K562 (cell line): ENCODE results near the gene ATG13. TPM values are rescaled to one million over a fixed set of nuclear protein-coding genes. Genes with fewer than 3 reads are reported as not detected.

Source experiments
- ATAC-seq: fragments of 200-7000 bp; cut with Tn5 transposase; 3 replicates; pipeline ENCODE4 v1.9.1; 2020; ENCODE audit warnings: moderate library complexity
- BruUV-seq: library from RNA; stranded (reverse); fragments of 400-500 nt; replicated peaks from 2 replicates; lab custom pipeline; 2021; lab: Mats Ljungman, UMichigan
- CTCF ChIA-PET: fragments of 300-600 bp; formaldehyde crosslinking; extraction: SDS; loops from one replicate; lab custom pipeline; 2021; ENCODE audit warnings: low intra/inter-chr PET ratio; lab: Yijun Ruan, JAX
- POLR2A ChIA-PET: fragments of 300-600, 350-650 bp; sonication (Branson Sonifier 250); formaldehyde crosslinking; extraction: SDS; loops from one replicate; lab custom pipeline; 2021; ENCODE audit warnings: antibody characterized with exemption, inconsistent platforms; lab: Yijun Ruan, JAX
- DNase-seq, 4 experiments: peaks; one replicate each; pipeline versions ENCODE4 v3.0.0 to v3.0.0-alpha.2; 2011 to 2018; ENCODE audit warnings: low spot score in 3 of 4, mixed read lengths in 3 of 4; ENCODE audit errors: extremely low read depth in 1 of 4
- FAIRE-seq: peaks from 2 replicates; lab custom pipeline; 2011; peaks lifted over from hg19 to GRCh38; lab: Jason Lieb, UNC
- H2AFZ ChIP-seq: 2 replicates; pipeline ENCODE4 v1.6.0; 2011; ENCODE audit warnings: low read depth, low read length, control low read depth, inconsistent platforms
- H3K27ac ChIP-seq: fragments of 200-600 bp; 3 replicates; pipeline ENCODE4 v1.8.0; 2011; ENCODE audit warnings: low read depth, mild to moderate bottlenecking, control low read depth, inconsistent platforms, low read length, moderate library complexity, mixed read lengths; ENCODE audit errors: extremely low read depth
- H3K27me3 ChIP-seq, 2 experiments: fragments of 300-600 bp in 1 of 2; 2 replicates in 1 of 2; 3 replicates in 1 of 2; pipeline versions ENCODE4 v1.6.0 to v1.8.0; 2011; ENCODE audit warnings: inconsistent platforms in 2 of 2, low read length in 2 of 2, mild to moderate bottlenecking in 1 of 2, mixed read lengths in 1 of 2, moderate library complexity in 1 of 2; ENCODE audit not compliant: control insufficient read depth in 2 of 2, insufficient read depth in 2 of 2
- H3K36me3 ChIP-seq: fragments of 300-600 bp; 3 replicates; pipeline ENCODE4 v1.8.0; 2011; ENCODE audit warnings: mild to moderate bottlenecking, low read length, inconsistent platforms; ENCODE audit not compliant: control insufficient read depth, insufficient read depth
- H3K4me1 ChIP-seq, 2 experiments: fragments of 200-600 bp in 1 of 2; replicated peaks in 1 of 2; 2 replicates in 1 of 2; 3 replicates in 1 of 2; pipeline versions ENCODE4 v1.5.1 to v1.8.0; 2011; ENCODE audit warnings: inconsistent platforms in 2 of 2, low read length in 2 of 2, mild to moderate bottlenecking in 1 of 2, mixed read lengths in 1 of 2, moderate library complexity in 1 of 2; ENCODE audit not compliant: control insufficient read depth in 2 of 2, insufficient read depth in 2 of 2
- H3K4me2 ChIP-seq: 2 replicates; pipeline ENCODE4 v1.6.1; 2011; ENCODE audit warnings: low read length, control low read depth, inconsistent platforms, mixed read lengths; ENCODE audit not compliant: insufficient read depth
- H3K4me3 ChIP-seq: fragments of 200-600 bp; sonication (generic), shearing (Covaris generic); 2 replicates; pipeline ENCODE4 v1.5.1; 2016; ENCODE audit warnings: control low read depth, inconsistent platforms
- H3K79me2 ChIP-seq: fragments of 200-600 bp; 3 replicates; pipeline ENCODE4 v1.8.0; 2011; ENCODE audit warnings: low read length, inconsistent platforms; ENCODE audit not compliant: control insufficient read depth, insufficient read depth
- H3K9ac ChIP-seq, 2 experiments: 2 replicates each; pipeline versions ENCODE4 v1.6.0 to v1.6.1; 2011; ENCODE audit warnings: low read depth in 2 of 2, low read length in 2 of 2, control low read depth in 1 of 2, inconsistent platforms in 1 of 2, mild to moderate bottlenecking in 1 of 2, mixed read lengths in 1 of 2; ENCODE audit not compliant: insufficient read depth in 1 of 2
- H3K9me1 ChIP-seq: one replicate; pipeline ENCODE4 v1.6.0; 2011; ENCODE audit warnings: inconsistent platforms, mild to moderate bottlenecking, low read length, moderate library complexity; ENCODE audit not compliant: control insufficient read depth, insufficient read depth
- H3K9me3 ChIP-seq: replicated peaks from 2 replicates; pipeline ENCODE4 v1.5.1; 2011; ENCODE audit warnings: low read depth, low read length, inconsistent platforms; ENCODE audit not compliant: control insufficient read depth, insufficient read depth
- H4K20me1 ChIP-seq: replicated peaks from 2 replicates; pipeline ENCODE4 v1.6.1; 2011; ENCODE audit warnings: low read length, inconsistent platforms, mixed read lengths; ENCODE audit not compliant: control insufficient read depth, insufficient read depth
- GTF2E2 ChIP-seq: fragments of 200-800 bp; sonication (Bioruptor generic); IDR thresholded peaks from 2 replicates; pipeline ENCODE4 v1.6.1; 2016; ENCODE audit warnings: missing genetic modification characterization, missing compliant biosample characterization
- GTF2F1 ChIP-seq: IDR thresholded peaks from 2 replicates; pipeline ENCODE4 v1.6.1; 2011; ENCODE audit warnings: low read depth, low read length, improper control_type of control experiment
- HMBOX1 ChIP-seq: sonication (generic); IDR thresholded peaks from 2 replicates; pipeline ENCODE4 v1.6.1; 2016
- IRF1 ChIP-seq: sonication (generic); formaldehyde crosslinking; IDR thresholded peaks from 2 replicates; pipeline ENCODE4 v1.8.0; 2022; ENCODE audit warnings: missing genetic modification reagents, mild to moderate bottlenecking, borderline replicate concordance
- NFIC ChIP-seq: fragments of 450-650 bp; IDR thresholded peaks from 2 replicates; pipeline ENCODE4 v1.6.1; 2017; ENCODE audit warnings: mild to moderate bottlenecking, inconsistent platforms
- RBM39 ChIP-seq: fragments of 200-400 bp; formaldehyde crosslinking; optimal IDR thresholded peaks from 2 replicates; pipeline ENCODE3; 2018; ENCODE audit warnings: low read depth, low read length
- SMARCE1 ChIP-seq: fragments of 450-650 bp; IDR thresholded peaks from 2 replicates; pipeline ENCODE4 v1.7.1; 2016; ENCODE audit warnings: mild to moderate bottlenecking
- SUPT5H ChIP-seq: fragments of 450-650 bp; IDR thresholded peaks from 2 replicates; pipeline ENCODE4 v1.6.1; 2016
- TEAD4 ChIP-seq, 2 experiments: sonication (generic) in 1 of 2; formaldehyde crosslinking in 1 of 2; IDR thresholded peaks; 2 replicates each; pipeline versions ENCODE4 v1.6.1 to v1.8.0; 2012 to 2022; ENCODE audit warnings: borderline replicate concordance in 1 of 2, inconsistent platforms in 1 of 2, low read length in 1 of 2, mild to moderate bottlenecking in 1 of 2, missing genetic modification reagents in 1 of 2
- TGIF2 ChIP-seq: sonication (generic); formaldehyde crosslinking; IDR thresholded peaks from 2 replicates; pipeline ENCODE4 v1.8.1; 2022; ENCODE audit warnings: mild to moderate bottlenecking, missing genetic modification reagents, moderate library complexity
- TOE1 ChIP-seq, 2 experiments: fragments of 450-650 bp in 1 of 2; sonication (generic) in 1 of 2; formaldehyde crosslinking in 1 of 2; IDR thresholded peaks; 2 replicates each; pipeline versions ENCODE4 v1.7.1 to v1.8.0; 2016 to 2022; ENCODE audit warnings: borderline replicate concordance in 2 of 2, mild to moderate bottlenecking in 2 of 2, antibody characterized with exemption in 1 of 2, inconsistent platforms in 1 of 2, low read depth in 1 of 2, missing genetic modification reagents in 1 of 2, moderate library complexity in 1 of 2
- UBTF ChIP-seq, 2 experiments: IDR thresholded peaks; 2 replicates each; pipeline ENCODE4 v1.6.1; 2012; ENCODE audit warnings: improper control_type of control experiment in 2 of 2, low read depth in 2 of 2, low read length in 2 of 2, borderline replicate concordance in 1 of 2
- ZBED1 ChIP-seq: IDR thresholded peaks from 2 replicates; pipeline ENCODE4 v1.6.1; 2014
- ZNF143 ChIP-seq: sonication (generic); formaldehyde crosslinking; IDR thresholded peaks from 2 replicates; pipeline ENCODE4 v1.9.0; 2022; ENCODE audit warnings: mild to moderate bottlenecking, missing genetic modification reagents
- WGBS: fragments of 100-300 bp; shearing (Covaris generic); methylation state at CpG from one replicate; pipeline ENCODE4 v1.1.6; 2016; ENCODE audit warnings: low coverage, mixed read lengths; ENCODE audit not compliant: insufficient coverage; ENCODE audit errors: missing lambda C conversion rate; 5-methylcytosine and 5-hydroxymethylcytosine counted together
- in situ Hi-C: fragments of 300-500 bp; cut with MboI; formaldehyde crosslinking; loops from 4 replicates; pipeline ENCODE4 v1.15.0; 2018; ENCODE audit warnings: inconsistent platforms, mixed read lengths
- intact Hi-C: fragments of 100-400 bp; cut with micrococcal nuclease; formaldehyde crosslinking; loops from 2 replicates; pipeline ENCODE4 v1.14.2; 2022
- polyA plus RNA-seq, 8 experiments: library from polyadenylated mRNA; depleted of rRNA in 4 of 8; stranded (reverse) in 5 of 8; unstranded in 3 of 8; fragments of >200 nt; fragmentation: Nextera tagmentation in 2 of 8; fragmentation: Illumina TruSeq in 1 of 8; extraction: Ambion mirVana in 2 of 8; extraction: Trizol in 1 of 8; gene quantifications; 2 replicates each; pipeline versions ENCODE4 v1.2.1 to v1.2.3, GENCODE V29; 2011 to 2014; ENCODE audit warnings: inconsistent platforms in 1 of 8, missing spikeins in 1 of 8
- total RNA-seq, 7 experiments: library from RNA; depleted of rRNA in 6 of 7; stranded (reverse); fragments of >200 nt in 6 of 7; fragmentation: Illumina TruSeq in 2 of 7; extraction: Trizol in 2 of 7; gene quantifications; 2 replicates each; pipeline versions ENCODE4 v1.2.1 to v1.2.3, GENCODE V29; 2011 to 2021; ENCODE audit warnings: low replicate concordance in 1 of 7

Gene ATG13
- total and polyA plus RNA-seq, 9 of the 15 experiments (the other 6 are each of a cell fraction or from before 2014, with no cell fraction given), result 13.1 to 61.5 (median 36.5) TPM

GRCh38 chr11:46615756-46616155 lies 1.6 kb upstream of the ATG13 start (continued):
- no peak for TF ChIP-seq ZNF143
- TF ChIP-seq SUPT5H, result no peak
- TF ChIP-seq, all 486 proteins: peak for 0

GRCh38 chr11:46616551-46617133 lies 711 bp upstream of the ATG13 start:
- in situ Hi-C loops, result no loop called here
- TF ChIP-seq IRF1 (no peak), TEAD4 (IDR thresholded peaks at IDR 0.05; ENCODE audit: low read length) (no peak), TEAD4 (CRISPR knock-in tag; IDR thresholded peaks at IDR 0.05; ENCODE audit: borderline replicate concordance) (no peak), GTF2F1 (no peak), ZBED1 (no peak), GTF2E2 (peak; percentile 8; the same call in 1 of the 2 replicates), TGIF2 (CRISPR knock-in tag) (peak; percentile 36; the same call in 1 of the 2 replicates), SMARCE1 (peak; percentile 37; the same call in 1 of the 2 replicates), NFIC (no peak), RBM39 (no peak), HMBOX1 (peak; percentile 15; the same call in 1 of the 2 replicates), TOE1 (IDR thresholded peaks at IDR 0.05; ENCODE audit: borderline replicate concordance) (no peak), TOE1 (CRISPR knock-in tag; IDR thresholded peaks at IDR 0.05; ENCODE audit: borderline replicate concordance, low read depth) (no peak), UBTF (IDR thresholded peaks at IDR 0.05; ENCODE audit: borderline replicate concordance in 1 of 2, low read depth in 2 of 2, low read length in 2 of 2) (no peak)

More at GRCh38 chr11:46616551-46617133, 711 bp upstream of the ATG13 start:
- no peak for ATAC-seq
- Histone ChIP-seq H3K9ac (peak overlapping the region; percentile 100), H3K4me2 (peak overlapping the region; percentile 99), H4K20me1 (no peaks in the 10 kb centered on the region), H3K36me3 (peaks cover 13% of the 10 kb centered on the region; the same call in 2 of the 3 replicates), H3K27me3 (no peaks in the 10 kb centered on the region), H3K9me3 (no peaks in the 10 kb centered on the region), H2AFZ (peak overlapping the region; percentile 98), H3K27ac (peak overlapping the region; percentile 100), H3K9me1 (no peaks in the 10 kb centered on the region), H3K4me3 (peak overlapping the region; percentile 99), H3K4me1 (peaks cover 20 to 23% of the 10 kb centered on the region in 2 experiments; a peak in 4 of 5 replicates), H3K79me2 (peaks cover 54% of the 10 kb centered on the region)
- WGBS, result under 1% methylated on average over 15 of the region's 15 CpGs
- CTCF ChIA-PET, result interaction anchor here (0.5 to 2.7 kb wide), 3 partner anchors 79 to 127 kb away, joined by 3 to 7 read pairs (median 5); no protein-coding TSS in a partner anchor
- intact Hi-C loops, result loop anchor here (2.0 to 5.0 kb wide), 4 partner anchors 20 to 229 kb away; no protein-coding TSS in a partner anchor
- no peak for FAIRE-seq
- peak in 1 of 4 experiments; percentile 13 for DNase-seq
- POLR2A ChIA-PET, result interaction anchor here (0.6 to 2.2 kb wide), 6 partner anchors 11 to 305 kb away, joined by 3 to 13 read pairs (median 3); partner anchors contain the start of gene AMBRA1
- no TSS peak for BruUV-seq
